HG02763 (cell line): Measurements from ENCODE around the gene FKBP3.
"Not testable (repeated sequence)": the region's sequence is repeated elsewhere in the genome, so short reads cannot be mapped to it uniquely, and the experiment has no call there.

Experiments used
- ATAC-seq: cut with Tn5 transposase; IDR thresholded peaks from one replicate; pipeline ENCODE4 v1.9.1; 2021; ENCODE audit warnings: mild to moderate bottlenecking, moderate library complexity; ENCODE audit not compliant: unreplicated experiment

The FKBP3 gene

DNA sequence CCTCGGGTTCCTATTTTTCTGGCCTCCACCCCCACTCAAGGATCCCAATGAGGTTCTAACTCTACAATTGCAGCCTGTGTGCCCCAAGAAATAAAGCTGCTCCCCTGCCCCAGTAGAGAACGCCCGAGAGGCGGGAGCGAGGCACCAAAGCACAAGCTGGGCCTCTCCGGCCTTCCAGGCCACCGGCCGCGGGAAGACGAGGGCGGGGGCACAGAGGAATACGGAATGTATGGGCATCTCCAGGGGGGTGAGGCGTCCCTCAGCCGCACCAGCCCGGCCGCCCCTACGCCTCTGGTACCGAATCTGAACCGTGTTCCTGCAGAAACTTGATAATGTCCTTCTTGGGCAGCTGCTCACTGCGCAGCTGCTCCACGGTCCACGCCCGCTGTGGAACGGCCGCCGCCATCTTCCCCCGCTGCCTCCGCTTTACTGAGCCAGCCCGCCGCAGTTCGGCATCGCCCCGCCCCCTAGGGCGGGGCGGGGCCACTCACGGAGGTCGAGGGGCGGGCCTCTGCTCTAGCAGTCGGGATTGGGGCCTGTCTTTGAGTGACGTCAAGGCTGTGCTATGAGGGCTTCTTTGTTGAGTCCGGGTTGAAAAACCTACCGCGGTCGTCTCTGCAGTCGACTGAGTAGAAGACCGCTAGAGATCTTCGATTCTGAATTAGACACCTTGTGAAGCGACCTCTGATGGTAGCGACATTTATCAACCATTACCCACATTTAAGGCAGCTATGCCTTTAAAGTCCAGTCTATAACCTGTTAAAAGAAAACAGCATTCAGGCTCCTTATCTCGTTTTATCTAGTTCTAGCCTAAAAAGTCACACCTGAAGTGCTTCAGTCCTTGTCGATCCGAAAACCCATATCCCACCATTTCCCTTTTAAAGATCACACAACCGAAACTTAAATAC lies at the start of gene FKBP3:
FKBP3 (minus strand) TSS at position 431 of the 908 bp plus-strand sequence; CDS start at position 406, 25 bp downstream.
- peak; percentile 89 for ATAC-seq

DNA sequence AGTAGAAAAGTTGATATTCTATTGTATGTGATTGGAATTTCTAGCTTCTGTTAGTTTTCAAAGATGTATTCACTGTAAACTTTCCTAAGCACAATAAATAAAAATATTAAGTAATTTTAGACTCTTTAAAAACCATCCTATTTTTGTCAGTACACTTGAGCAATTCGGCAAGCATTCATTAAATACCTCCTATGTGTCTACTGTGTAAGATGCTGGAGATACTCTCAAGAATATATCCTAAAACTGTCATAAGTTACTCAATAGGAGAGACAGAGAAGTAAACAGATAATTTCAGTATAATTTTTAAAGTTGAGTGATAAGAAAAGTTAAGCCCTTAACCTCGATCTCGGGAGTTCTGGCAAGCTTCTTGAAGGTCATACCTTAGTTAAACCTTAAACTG lies 47.5 kb upstream of the FKBP3 start:
- ATAC-seq, result no peak

GRCh38 chr14:45181329-45181728 lies 47.0 kb upstream of the FKBP3 start:
- ATAC-seq, result no peak

DNA sequence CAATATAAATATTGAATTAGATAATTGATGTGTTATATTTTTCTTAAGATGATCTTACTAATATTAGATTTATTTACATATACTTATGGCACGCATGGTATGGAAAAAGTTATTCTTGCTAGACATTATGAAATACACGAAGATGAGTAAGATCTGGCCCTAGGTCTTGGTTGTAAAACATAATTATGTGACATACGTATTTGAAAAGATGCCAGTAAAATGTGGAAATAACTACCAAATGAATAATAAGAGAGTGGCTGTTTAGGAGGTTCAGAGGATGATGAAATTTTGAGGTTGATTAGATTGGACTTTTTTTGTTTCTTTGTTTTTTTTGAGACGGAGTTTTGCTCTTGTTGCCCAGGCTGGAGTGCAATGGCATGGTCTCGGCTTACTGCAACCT lies 42.8 kb upstream of the FKBP3 start:
- no peak for ATAC-seq

- no peak for ATAC-seq
Measured at GRCh38 chr14:45169906-45170305, 35.6 kb upstream of the FKBP3 start.

GRCh38 chr14:45156067-45156466 lies 21.8 kb upstream of the FKBP3 start:
- no peak for ATAC-seq

DNA sequence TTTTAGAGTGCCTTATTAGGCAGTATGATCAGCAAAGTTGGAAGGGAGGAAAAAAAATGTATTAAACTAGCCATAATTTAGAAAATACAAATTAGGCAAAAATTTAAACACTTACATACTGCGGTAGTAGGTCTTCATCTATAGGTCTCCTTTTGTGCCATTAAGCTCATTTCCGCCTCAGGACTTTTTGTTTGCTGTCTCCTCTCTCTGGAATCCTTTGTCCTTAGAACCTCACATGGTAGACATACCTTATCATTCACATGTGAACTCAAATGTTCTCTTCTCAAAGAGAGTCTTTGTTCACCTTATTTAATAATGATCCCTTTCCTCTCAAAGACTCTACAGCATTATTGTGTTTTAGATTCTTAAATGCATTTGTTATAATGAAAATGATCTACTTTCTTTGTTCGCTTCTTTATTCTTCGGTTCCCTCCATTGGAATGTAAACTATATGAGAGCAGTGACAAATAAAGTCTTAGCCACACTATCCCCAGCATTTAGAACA lies 16.2 kb upstream of the FKBP3 start:
- ATAC-seq, result no peak

DNA sequence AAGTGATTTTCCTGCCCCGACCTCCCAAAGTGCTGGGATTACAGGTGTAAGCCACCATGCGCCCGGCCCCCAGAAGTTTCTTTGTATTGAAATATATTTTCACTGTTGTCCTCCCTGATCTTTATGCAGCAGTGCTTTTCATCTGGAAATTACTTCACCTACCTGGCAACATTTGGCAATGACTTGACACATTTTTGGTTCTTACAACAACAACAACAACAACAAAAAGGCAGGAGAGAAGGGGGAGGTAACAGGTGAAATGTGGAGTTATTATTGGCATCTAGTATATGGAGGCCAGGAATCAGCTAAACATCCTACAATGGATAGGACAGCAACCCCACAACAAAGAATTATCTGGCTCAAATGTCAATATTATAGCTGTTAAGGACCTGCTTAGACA lies 15.3 kb upstream of the FKBP3 start:
- no peak for ATAC-seq

- ATAC-seq, result no peak
Measured at GRCh38 chr14:45145214-45145613, 10.9 kb upstream of the FKBP3 start.

DNA sequence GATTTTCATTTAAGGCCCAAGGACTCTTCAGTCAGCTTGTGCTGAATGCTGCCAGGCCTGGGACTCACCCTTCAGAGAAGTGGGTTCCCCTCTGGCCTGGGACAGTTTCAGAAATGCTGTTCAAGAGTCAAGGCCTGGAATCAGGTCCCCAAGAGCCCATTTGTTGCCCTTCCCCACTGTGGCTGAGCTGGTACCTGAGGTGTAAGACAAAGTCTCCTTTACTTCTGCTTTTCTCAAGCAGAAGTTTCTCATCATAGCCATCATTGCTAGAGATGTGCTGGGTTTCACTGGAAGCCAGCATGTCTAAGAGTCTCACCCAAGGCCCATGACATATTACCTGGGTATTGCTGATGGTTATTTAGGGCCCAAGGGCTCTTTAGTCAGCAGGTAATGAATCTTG lies 10.4 kb upstream of the FKBP3 start:
- no peak for ATAC-seq

DNA sequence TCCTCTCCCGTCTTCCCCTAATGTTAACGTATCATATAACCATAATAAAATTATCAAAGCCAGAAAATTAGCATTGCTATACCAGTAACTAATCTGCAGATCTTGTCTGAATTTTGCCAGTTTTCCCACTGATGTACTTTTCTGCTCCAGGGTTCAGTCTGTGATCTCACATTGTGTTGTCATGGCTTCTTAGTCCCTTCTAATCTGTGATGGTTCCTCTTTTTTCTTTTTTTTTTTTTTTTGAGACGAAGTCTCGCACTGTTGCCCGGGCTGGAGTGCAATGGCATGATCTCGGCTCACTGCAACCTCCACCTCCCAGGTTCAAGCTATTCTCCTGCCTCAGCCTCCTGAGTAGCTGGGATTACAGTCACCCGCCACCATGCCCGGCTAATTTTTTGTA lies 7.8 kb upstream of the FKBP3 start:
- ATAC-seq, result not testable (repeated sequence)

GRCh38 chr14:45140661-45141187 lies 6.4 kb upstream of the FKBP3 start:
- ATAC-seq, result no peak

GRCh38 chr14:45136399-45136798 lies 2.1 kb upstream of the FKBP3 start:
- ATAC-seq, result no peak

DNA sequence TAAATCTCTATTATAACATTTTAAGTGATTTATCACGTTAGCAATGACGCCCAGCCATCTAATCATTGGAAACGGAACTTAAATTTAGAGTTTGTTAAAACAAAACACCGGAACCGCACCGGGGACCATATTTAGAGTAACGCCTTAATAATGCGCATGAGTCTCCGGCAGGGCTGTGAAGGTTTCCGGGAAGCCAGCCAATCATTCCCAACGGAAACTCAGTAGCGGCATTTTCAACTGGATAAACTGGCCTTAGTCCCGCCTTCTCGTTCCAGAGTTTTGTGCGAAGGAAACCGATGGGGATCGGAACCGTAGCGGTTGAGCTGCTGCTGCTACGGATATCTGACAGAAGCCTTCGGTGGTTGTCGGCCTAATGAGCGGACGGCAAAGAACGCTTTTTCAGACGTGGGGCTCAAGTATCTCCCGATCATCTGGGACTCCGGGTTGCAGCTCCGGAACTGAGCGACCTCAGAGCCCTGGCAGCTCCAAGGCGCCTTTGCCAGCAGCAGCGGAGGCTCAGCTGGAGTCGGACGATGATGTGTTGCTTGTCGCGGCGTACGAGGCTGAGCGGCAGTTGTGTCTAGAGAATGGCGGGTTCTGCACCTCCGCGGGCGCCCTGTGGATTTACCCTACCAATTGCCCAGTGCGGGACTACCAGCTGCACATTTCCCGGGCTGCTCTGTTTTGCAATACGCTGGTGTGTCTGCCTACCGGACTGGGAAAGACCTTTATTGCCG lies 1.5 kb upstream of the FKBP3 start, which contains the start of gene FANCM:
FANCM (plus strand) TSS at position 272 of the 737 bp plus-strand sequence; CDS start at position 374, 102 bp downstream.
- peak; percentile 36 for ATAC-seq

DNA sequence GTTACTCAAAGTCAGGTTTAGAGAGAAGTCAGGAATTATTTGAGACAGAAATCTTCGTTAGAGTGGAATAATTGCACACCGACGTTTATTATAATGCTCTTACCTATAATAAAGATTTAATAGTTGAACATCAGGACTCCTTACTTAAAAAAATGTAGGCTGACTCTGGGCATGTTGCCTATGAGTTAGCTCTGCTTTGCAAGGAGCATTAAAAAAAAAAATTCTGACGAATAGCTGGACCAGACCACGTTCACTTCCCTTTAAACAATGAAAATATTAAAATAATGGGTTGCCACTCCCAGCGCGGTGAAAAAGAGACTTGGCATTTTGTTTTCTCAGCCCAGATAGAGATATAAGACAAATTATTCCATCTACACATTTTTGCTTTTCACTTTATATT lies 875 bp upstream of the FKBP3 start:
- no peak for ATAC-seq

GRCh38 chr14:45133683-45134050 lies 614 bp downstream of the FKBP3 start:
- ATAC-seq, result no peak

DNA sequence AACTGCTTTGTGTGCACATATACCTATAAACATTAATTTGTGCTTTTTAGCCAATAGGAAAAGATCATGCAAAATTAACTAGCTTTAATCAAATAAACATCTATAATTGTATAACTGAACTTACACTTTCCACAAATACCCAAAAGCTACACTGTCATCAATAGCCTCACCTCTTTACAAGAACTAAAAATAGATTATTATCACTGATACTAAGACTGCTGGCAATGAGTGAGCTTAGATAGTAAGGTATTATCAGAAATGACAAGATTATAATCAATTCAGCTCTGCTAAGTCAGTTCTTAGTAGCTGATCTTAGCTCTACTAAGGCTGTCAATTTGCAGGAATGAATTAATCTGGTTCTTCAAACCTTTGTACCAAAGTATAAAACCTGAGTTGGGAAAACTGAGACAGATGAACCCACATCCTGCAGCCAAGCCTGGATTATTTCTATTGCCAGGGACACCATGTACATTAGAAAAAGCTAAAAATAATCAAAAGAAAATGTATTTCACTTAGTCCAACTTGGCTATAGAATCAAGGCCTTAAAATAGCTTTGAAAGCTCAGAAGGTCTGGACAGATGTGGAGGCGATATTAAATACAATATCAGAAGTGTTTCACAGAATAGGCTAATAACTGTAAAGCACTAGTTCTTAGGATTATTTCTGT lies 5.2 kb downstream of the FKBP3 start:
- no peak for ATAC-seq

- ATAC-seq, result no peak
Measured at GRCh38 chr14:45125754-45126153, 8.5 kb downstream of the FKBP3 start.

DNA sequence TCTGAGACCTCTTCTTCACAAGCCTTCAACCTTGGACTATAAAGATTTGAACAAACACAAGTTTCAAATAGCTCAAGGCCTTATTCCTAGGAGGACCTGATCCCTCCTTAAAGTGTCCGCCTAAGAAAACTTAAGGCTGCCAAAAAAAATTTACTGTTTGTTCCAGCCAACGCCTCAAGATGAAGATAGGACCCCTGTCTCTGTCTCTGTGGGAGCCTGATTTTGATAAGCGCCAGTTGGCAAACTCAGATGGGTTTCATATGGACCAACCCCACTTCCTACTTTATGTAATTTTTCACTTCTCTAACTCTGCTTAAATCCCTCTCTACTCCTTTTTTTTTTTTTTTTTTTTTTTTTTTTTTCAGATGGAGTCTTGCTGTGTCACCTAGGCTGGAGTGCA lies 11.0 kb downstream of the FKBP3 start:
- no peak for ATAC-seq

DNA sequence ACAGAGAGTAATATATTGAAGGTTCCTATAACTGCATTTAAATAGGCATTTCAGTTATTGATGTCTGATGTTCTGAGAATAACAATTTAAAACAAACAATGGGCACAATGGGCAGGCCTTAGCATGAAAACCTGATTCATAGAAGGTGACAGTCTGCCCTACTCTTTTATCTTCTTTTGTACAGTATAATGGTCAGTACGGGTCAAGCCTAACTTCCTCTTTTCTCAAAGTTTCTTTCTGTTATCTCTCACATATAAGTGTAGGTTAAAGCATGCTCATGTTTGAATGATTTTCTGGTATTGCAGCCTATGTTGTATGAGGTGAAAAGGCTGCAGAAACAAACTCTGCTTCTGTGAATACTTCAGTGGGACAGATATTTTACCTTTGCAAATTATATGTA lies 14.2 kb downstream of the FKBP3 start:
- ATAC-seq, result no peak

DNA sequence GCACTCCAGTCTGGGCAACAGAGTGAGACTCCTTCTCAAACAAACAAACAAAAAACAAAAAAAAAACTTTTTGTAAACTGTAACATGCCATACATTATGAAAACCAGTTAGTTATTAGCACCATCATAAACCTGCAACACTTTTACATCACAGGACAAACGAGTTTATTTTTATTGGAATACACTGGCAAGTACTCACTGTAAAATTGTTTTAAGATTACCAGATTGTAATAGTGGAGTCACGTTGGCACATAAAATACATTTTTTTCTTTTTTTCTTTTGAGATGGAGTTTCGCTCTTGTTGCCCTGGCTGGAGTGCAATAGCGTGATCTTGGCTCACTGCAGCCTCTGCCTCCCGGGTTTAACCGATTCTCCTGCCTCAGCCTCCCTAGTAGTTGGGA lies 15.7 kb downstream of the FKBP3 start:
- no peak for ATAC-seq
